ENCODE data around the gene LRCH2. TPM values are rescaled to one million over a fixed set of nuclear protein-coding genes. Genes with fewer than 3 reads are reported as not detected.
"Not testable (repeated sequence)": the region's sequence is repeated elsewhere in the genome, so short reads cannot be mapped to it uniquely, and the experiment has no call there.

LRCH2 gene
- total RNA-seq, 1 donor from 2014 or later, result 1.6 TPM

- ATAC-seq (no peak), DNase-seq (no peak)
- intact Hi-C loops (cut with micrococcal nuclease), result no loop called here
These were observed 19.3 kb downstream of the LRCH2 start for GRCh38 chrX:115214605-115215004.

GRCh38 chrX:115214151-115214550 lies 19.7 kb downstream of the LRCH2 start:
- intact Hi-C loops (cut with micrococcal nuclease), result no loop called here
- DNase-seq (no peak), ATAC-seq (no peak)

DNA sequence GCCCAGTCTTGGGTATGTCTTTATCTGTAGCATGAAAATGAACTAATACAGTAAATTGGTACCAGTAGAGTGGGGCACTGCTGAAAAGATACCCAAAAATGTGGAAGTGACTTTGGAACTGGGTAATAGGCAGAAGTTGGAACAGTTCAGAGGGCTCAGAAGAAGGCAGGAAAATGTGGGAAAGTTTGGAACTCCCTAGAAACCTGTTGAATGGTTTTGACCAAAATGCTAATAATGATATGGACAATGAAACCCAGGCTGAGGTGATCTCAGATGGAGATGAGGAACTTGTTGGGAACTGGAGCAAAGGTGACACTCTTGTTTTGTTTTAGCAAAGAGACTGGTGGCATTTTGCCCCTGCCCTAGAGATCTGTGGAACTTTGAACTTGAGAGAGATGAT lies 24.3 kb downstream of the LRCH2 start:
- intact Hi-C loops (cut with micrococcal nuclease); ATAC-seq; DNase-seq: not testable (repeated sequence)

DNA sequence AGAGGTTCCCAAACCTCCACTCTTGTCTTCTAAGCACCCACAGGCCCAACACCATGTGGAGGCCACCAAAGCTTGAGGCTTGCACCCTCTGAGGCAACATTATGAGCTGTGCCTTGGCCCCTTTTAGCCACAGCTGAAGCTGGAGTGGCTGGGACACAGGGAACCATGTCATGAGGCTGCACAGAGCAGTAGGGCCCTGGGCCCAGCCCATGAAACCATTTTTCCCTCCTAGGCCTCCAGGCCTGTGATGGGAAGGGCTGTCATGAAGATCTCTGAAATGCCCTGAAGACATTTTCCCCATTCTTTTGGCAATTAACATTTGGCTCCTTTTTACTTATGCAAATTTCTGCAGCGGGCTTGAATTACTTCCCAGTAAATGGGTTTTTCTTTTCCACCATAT lies 29.9 kb downstream of the LRCH2 start:
- intact Hi-C loops (cut with micrococcal nuclease), result no loop called here
- ATAC-seq (no peak), DNase-seq (no peak)

- intact Hi-C loops (cut with micrococcal nuclease), result no loop called here
- DNase-seq (no peak), ATAC-seq (no peak)
These were observed 41.6 kb downstream of the LRCH2 start for GRCh38 chrX:115192244-115192700.

DNA sequence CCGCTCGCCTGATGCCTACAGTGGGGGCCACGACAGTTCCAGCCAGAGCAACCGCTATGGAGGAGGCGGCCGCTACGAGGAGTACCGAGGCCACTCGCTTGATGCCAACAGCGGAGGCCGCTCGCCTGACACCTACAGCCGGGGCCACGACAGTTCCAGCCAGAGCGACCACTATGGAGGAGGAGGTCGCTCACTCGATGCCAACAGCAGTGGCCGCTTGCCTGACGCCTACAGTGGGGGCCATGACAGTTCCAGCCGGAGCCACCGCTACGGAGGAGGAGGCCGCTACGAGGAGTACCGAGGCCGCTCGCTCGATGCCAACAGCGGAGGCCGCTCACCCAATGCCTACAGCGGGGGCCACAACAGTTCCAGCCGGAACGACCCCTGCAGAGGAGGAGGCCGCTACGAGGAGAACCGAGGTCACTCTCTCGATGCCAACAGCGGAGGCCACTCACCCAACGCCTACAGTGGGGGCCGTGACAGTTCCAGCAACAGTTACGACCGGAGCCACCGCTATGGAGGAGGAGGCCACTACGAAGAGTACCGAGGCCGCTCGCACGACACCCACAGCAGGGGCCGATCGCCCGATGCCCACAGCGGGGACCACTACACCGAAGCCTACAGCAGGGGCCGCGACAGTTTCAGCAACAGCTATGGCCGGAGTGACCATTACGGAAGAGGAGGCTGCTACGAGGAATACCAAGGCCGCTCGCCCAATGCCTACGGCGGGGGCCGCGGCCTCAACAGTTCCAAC lies 42.2 kb downstream of the LRCH2 start:
- DNase-seq, result no peak
- no peak for ATAC-seq
- intact Hi-C loops (cut with micrococcal nuclease), result no loop called here

- DNase-seq (no peak), ATAC-seq (no peak)
- intact Hi-C loops (cut with micrococcal nuclease), result no loop called here
These were observed 43.0 kb downstream of the LRCH2 start for GRCh38 chrX:115190636-115191489.

DNA sequence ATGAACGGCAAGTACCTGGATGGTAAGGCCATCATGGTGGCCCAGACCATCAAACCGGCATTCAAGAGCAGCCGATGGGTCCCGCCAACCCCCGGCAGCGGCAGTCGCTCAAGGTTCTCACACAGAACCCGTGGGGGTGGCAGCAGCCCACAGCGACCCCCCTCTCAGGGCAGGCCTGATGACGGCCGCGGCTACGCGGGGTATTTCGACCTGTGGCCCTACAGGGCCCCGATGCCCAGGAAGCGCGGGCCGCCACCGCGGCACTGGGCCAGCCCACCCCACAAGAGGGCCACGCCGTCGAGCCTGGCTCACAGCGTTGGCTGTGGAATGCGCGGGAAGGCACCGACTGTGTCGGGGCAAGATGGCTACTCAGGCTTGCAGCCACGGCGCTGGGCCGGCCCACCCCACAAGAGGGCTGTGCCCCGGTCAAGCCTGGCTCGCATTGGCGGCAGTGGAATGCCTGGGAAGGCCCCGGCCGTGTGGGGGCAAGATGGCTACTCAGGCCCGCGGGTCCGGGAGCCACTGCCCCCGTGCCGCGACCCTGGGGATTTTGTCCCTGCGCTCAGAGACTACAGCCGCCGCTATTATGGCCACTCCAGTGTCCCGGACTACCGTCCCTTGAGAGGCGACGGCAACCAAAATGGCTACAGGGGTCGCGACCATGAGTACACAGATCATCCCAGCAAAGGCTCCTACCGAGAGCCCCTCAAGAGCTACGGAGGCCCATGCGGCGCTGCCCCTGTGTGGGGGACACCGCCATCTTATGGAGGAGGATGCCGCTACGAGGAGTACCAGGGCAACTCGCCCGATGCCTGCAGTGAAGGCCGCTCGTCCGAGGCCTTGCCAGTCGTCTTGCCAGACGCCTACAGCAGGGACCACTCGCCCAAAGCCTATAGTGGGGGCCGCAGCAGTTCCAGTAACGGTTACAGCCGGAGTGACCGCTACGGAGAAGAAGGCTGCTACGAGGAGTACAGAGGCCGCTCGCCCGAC lies 44.0 kb downstream of the LRCH2 start:
- DNase-seq, result no peak
- intact Hi-C loops (cut with micrococcal nuclease), result no loop called here
- no peak for ATAC-seq

- DNase-seq (no peak), ATAC-seq (no peak)
- intact Hi-C loops (cut with micrococcal nuclease), result no loop called here
These were observed 44.8 kb downstream of the LRCH2 start, which contains the start of gene RBMXL3 for GRCh38 chrX:115189110-115189509. Gene RBMXL3 (plus strand): TSS chrX:115189410. CDS start chrX:115189442, 32 bp downstream.

GRCh38 chrX:115183980-115184379 lies 49.9 kb downstream of the LRCH2 start:
- intact Hi-C loops (cut with micrococcal nuclease), result no loop called here
- DNase-seq (no peak), ATAC-seq (no peak)

GRCh38 chrX:115178473-115178872 lies 55.4 kb downstream of the LRCH2 start:
- DNase-seq (no peak), ATAC-seq (no peak)
- intact Hi-C loops (cut with micrococcal nuclease), result no loop called here

DNA sequence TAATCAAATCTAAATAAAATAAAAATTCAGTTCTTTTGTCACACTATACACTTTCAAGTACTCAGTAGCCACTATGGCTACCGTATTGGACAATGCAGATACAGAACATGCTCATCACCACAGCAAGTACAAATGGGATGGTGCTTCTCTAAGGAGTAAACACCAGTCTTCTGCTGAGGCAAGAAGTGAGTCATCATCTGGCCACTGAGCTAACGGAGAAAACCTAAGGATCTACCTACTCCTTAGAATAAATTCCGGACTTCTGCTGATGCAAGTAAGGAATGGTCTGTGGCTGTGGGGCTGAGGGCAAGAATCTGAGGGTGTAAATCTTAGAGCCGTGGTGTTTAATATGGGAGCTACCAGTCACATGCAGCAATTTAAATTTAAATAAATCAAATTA lies 56.0 kb downstream of the LRCH2 start:
- ATAC-seq (no peak), DNase-seq (no peak)
- intact Hi-C loops (cut with micrococcal nuclease), result no loop called here

DNA sequence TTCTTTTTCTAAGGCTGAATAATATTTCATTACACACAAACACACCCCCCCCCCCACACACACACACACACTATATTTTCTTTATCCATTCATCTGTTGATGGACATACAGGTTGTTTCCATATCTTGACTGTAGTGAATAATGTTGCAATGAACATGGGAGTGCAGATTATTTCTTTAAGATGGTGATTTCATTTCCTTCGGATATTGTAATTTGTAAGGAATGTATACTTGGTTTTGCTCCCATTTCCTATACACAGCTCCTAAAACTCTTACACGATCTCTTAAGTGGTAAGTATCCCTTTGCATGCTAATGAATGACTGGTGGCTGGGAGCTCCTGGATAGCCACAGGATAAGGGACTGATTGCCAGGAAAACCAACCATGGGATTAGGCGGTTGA lies 59.3 kb downstream of the LRCH2 start:
- intact Hi-C loops (cut with micrococcal nuclease), result no loop called here
- DNase-seq (no peak), ATAC-seq (no peak)

GRCh38 chrX:115173181-115173580 lies 60.7 kb downstream of the LRCH2 start:
- ATAC-seq (no peak), DNase-seq (no peak)
- intact Hi-C loops (cut with micrococcal nuclease), result no loop called here

DNA sequence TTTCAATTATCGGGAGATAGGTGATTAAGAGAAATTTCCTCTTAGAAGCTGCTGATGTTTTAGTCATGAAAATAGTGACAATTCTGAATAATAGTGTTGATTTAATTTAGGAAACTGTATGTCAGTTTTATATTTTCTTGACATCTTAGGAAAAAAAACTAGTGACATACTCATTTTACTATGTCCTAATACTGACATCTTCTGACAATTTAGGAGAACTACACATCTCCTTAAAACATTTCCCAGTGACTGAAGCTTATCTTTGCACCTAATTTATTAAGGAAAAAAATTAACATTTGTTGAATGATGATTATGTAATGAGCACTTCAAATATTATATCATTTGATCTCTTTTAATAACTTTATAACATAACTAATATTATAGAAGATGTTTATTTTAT lies 86.7 kb downstream of the LRCH2 start:
- ATAC-seq, result no peak
- intact Hi-C loops (cut with micrococcal nuclease), result no loop called here
- no peak for DNase-seq

DNA sequence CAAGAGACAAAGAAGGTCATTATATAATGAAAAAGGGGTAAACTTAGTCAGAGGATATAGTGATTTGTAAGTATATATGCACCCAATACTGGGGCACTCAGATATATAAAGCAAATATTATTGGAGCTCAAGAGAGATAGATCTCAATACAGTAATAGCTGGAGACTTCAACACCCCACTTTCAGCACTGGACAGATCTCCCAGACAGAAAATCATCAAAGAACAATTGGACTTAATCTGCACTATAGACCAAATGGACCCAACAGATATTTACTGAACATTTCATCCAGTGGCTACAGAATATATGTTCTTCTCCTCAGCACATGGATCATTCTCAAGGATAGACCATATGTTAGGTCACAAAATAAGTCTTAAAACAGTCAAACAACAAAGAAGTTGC lies 91.8 kb downstream of the LRCH2 start:
- no peak for DNase-seq
- intact Hi-C loops (cut with micrococcal nuclease), result loop anchor here (5.0 kb wide), 1 partner anchor 530 kb away; no protein-coding TSS in a partner anchor
- no peak for ATAC-seq

- intact Hi-C loops (cut with micrococcal nuclease), result no loop called here
These were observed 95.9 kb downstream of the LRCH2 start for GRCh38 chrX:115138040-115138439.

GRCh38 chrX:115134382-115134781 lies 99.5 kb downstream of the LRCH2 start:
- ATAC-seq, result no peak
- no peak for DNase-seq
- intact Hi-C loops (cut with micrococcal nuclease), result no loop called here

More at GRCh38 chrX:115138040-115138439, 95.9 kb downstream of the LRCH2 start:
- ATAC-seq (no peak), DNase-seq (no peak)

GRCh38 chrX:115112411-115112810 lies 121.5 kb downstream of the LRCH2 start:
- no peak for DNase-seq
- no peak for ATAC-seq
- intact Hi-C loops (cut with micrococcal nuclease), result no loop called here
